HG03432 (cell line): ENCODE data around the gene PUSL1.
"Not testable (repeated sequence)": the region's sequence is repeated elsewhere in the genome, so short reads cannot be mapped to it uniquely, and the experiment has no call there.

Experiments
- ATAC-seq: cut with Tn5 transposase; IDR thresholded peaks from one replicate; pipeline ENCODE4 v1.9.1; 2021; ENCODE audit warnings: mild to moderate bottlenecking, moderate library complexity; ENCODE audit not compliant: unreplicated experiment

Gene PUSL1

DNA sequence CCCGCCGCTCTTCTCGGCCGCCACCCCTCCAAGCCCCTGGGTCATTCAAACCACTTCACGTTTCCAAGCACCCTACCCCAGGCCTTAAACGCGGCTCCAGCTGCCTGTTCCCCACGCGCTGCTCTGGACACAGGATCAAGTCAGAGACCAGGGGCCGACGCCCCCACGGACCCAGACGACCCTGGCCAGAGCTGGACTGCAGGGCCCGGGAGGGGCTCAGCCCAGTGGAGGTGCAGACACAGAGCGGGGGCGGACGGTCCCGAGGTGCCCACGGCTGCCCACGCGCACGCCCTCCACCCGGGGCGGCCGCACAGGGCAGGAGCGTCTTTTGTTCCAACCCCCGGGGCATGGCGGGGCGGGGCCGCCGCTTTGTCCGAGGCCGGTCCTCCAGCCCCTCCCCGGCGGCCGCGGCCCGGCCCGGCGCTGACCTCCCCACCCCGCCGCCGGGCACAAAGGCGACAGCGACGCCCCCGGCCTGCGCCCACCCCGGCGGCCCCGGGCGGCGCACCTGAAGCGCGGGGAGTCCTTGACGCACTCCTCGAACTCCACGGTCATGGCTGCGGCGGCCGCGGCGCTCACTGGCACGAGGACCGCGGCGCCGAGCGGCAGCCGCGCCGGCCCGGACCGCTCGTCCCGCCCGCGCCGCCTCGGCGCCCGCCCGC, 1.0 kb upstream of the PUSL1 start:
- ATAC-seq, result peak; percentile 4

DNA sequence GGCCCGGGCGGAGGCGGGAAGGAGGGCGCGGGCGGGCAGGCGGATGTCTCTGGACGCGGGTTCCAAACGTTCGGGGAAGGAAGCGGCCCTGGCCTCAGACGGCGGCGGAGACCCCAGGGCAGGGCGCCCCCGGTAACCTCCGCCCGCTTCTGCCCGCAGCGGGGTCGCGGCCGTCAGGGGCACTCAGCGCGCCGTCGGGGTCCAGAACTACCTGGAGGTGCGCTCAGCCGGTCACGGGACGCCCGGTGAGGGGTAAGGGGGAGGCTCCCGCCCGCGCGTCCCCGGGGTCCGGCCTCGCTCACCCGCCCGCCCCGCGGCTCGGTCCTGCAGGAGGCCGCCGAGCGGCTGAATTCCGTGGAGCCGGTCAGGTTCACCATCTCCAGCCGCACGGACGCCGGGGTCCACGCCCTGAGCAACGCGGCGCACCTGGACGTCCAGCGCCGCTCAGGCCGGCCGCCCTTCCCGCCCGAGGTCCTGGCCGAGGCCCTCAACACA, 406 bp downstream of the PUSL1 start:
- ATAC-seq, result peak; percentile 4

DNA sequence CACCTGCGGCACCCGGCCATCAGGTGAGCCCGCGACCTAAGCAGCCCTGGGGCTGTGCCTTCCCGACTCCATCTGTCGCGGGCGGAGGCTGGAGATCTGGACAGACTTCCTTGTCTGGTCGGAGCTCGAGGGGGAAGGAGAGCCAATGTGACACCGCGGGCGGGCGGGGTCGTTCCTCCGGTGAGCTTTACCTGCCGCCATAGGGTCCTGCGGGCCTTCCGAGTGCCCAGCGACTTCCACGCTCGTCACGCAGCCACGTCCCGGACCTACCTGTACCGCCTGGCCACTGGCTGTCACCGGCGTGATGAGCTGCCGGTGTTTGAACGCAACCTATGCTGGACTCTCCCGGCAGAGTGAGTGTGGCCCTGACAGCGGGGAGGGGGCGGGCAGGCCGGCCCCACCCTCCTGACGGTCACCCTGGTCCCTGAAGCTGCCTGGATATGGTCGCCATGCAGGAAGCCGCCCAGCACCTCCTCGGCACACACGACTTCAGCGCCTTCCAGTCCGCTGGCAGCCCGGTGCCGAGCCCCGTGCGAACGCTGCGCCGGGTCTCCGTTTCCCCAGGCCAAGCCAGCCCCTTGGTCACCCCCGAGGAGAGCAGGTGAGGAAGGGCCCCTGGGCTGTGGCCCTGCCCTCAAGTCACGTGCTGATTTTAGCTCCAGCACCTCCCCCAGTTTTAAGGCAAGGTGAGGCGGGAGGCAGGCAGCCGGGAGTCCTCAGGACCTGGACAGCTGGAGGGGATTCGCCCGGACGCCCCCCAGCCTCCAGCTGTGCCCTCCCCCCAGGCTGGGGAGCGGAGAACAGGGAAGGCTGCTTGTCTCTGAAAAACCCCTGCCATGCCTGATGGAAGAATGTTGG, 1.1 kb downstream of the PUSL1 start:
- ATAC-seq, result no peak

DNA sequence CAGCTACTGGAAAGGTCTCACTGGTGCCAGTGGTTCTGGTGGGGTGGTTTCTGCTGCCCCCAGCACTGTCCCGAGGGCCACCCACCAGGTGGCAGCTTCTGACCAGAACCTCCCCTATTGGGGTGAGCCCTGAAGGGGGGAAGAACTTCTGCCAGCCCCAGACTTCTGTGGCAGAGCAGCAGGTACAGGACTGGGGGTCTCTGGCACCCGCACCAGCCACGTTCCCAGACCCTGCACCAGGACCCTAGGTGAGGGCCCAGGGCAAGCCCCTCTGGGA, 1.6 kb downstream of the PUSL1 start:
- no peak for ATAC-seq

DNA sequence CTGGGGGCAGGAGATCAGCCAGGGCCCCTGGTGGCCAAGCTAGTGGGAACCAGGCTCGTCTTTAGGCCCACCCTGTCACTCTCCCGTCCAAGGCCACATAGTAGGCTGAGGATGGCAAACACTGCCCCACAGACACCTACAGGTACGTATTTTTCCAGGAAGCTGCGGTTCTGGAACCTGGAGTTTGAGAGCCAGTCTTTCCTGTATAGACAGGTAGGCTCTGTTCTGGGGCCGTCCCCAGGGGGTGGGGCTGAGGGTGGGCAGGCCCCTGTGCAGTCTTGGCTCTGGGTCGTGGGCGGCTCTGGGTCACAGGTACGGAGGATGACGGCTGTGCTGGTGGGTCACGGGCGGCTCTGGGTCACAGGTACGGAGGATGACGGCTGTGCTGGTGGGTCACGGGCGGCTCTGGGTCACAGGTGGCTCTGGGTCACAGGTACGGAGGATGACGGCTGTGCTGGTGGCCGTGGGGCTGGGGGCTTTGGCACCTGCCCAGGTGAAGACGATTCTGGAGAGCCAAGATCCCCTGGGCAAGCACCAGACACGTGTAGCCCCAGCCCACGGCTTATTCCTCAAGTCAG, 2.2 kb downstream of the PUSL1 start:
- ATAC-seq, result no peak

DNA sequence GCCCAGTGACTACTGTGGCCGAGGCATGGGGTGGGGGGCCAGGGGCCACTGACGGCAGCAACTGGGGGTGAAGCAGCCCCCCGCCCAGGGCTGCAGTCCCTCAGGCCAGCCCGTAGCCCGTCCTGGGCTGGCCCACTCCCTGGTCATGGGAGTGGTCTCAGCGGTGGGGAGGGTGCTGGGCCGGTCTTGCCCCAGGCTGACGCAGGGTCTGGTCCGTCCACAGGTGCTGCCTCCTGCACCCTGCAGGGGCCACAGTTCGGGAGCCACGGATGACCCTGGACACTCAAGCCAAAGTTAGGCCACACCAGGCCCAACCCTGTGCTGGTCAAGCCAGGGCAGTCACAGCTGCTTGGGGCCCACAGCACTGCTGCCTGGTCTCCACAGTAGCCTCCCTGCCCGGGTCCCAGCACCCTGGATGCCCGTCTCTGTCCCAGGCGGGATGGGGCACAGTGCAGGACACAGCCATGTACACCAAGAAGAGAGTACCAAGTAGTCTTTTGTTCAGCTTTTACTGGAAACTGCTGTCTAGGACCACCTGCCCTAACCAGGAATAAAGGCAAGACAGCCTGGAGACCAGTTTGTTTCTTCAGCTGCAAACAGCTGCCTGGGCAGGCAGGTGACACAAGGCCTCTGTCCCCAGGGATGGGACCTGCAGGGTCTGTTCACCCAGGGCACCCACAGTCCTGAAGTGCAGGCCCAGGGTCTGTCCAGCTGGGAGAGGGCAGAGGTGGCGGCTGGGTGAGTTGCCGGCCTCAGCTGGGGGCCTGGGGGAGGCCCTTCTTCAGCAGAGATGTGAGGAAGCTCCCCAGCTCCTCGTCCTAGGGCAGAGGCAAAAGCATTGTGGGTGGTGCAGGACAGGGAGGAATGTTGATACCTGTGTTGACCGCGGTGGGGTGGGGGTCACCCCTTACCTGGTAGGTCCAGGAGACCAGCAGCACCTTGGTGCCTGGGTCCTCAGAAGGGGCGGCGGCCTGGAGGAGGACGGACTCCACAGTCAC, 3.0 kb downstream of the PUSL1 start:
- no peak for ATAC-seq

DNA sequence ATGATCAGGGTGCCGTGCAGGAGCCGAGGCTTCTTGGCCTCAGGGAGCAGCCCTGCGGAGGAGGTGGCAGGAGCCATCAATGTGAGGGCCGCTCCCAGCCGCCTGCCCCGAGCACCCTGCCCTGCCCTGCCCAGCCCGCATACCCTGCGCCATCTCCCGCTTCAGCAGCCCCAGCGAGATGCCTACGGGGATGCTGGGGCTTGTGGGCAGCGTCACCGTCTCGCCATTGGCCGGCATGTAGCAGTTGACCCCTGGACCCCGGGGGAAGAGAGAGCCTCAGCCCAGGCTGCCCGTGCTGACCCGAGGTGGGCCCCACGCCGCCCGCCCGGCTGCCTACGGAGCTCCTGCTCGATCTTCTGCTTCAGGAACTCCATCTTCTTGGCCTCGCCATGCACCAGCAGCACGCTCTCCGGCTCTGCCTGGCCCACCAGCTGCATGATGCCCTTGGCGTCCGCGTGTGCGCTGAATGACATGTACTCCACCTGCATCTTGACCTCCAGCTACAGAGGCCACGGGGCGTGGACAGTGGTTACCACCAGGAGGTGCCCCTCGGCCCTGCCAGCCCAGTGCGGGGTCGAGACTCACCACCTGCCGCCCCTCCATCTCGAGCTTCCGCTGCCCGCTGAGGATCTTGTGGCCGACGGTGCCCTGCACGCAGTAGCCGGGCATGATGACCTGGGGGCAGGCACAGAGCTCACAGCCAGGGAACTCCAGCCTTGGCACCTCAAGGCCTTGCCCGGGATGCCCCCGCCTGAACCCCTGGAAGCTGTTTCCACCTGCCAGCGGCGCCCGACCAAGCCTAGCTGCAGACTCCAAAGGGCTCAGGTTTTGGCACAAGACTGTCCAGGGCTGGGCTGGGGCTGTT, 4.3 kb downstream of the PUSL1 start:
- ATAC-seq, result no peak

DNA sequence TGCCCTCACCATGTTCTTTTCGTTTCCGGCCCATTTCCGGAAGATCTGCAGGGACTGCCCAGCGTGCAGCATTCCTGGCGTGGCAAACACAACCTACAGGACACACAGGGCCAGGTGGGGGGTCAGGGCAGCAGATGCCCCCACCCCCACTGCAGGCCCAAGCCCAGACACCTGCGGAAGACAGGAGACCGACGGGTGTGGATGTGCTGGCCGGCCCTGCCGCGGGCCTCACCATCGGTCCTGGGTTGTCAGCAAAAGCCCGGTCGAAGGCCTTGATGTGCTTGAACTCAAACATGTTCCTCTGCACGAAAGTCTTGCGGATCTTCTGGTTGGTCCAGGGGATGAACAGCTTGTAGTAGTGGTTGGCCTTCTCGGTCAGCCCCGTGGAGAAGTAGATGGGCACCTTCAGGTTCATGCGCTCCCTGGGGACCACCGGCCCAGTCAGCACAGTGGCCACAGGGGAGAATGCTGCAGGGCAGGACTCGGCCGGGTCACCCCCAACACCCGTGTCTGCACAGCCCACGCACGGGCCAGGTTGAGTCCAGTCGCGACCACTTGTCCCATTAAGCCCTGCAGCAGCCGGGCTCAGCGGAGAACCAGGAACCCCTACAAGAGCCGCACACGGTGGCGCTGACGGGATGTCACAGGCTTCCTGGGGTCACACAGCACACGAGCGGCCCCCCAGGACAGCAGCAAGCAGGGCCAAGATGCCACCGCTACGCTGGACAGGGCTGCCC, 5.3 kb downstream of the PUSL1 start:
- ATAC-seq, result no peak

DNA sequence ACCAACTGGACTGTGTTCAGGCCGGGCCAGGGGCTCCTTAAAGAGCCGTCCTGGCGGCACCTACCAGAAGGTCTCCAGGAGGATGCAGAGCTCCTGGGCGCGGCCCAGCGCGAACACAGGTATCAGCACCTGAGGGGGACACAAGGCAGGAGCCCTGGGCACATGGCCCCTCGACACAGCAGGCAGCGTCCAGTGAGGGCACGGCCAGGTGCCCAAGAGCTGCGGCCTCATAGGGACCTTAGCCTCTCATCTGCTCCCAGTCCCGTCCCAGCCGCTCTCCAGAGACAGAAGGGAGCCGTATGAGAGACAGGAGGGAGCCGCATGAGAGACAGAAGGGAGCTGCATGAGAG, 5.8 kb downstream of the PUSL1 start:
- ATAC-seq, result no peak

DNA sequence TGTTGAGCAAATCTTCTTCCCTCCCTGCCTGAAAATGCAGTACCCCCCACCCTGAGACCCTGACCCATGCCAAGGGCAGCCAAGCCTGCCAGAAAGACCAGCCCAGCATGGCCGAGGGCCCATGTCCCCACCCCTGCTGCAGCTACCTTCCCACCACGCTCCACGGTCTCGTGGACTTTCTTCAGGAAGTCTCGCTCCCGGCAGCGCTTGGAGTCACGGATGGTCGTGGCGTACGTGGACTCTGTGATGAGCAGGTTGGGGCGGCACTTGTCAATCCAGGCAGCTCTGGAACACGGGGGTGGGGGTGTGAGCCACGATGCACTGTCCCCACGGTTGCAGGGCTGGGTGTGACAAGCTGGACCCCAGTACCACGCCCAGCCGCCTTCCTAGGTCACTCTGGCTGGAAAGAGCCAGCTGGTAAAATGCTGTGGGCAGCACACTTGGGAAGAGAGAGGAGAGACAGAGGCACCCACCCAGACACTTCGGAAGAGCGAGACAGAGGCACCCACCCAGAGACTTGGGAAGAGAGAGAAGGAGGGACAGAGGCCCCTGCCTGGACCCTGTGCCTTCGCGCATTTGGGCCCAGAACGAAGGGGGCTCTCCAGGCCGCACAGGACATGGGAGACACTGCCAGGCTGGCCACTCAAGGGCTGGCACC, 6.4 kb downstream of the PUSL1 start:
- no peak for ATAC-seq

DNA sequence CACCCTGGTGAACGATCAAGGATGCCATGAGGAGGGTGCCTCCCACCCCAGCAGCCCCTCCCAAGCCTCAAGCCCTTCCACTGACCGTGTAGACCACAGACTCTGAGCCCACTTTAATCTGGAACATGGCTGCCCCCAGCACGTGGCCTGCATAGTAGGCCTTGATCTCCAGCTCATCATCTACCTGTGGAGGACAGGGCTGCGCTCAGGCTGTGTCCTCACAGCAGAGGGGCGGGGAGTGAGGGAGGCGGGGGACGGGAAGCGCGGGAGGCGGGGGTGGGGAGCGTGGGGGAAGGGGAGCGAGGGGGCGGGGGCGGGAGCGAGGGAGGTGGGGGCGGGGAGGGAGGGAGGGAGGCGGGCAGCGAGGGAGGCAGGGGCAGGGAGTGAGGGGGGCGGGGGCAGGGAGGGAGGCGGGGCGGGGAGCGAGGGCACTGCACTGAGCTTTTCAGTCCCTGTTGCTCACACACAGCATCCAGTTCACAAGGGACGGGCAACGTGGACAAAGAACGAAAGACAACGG, 7.1 kb downstream of the PUSL1 start:
- ATAC-seq, result no peak

DNA sequence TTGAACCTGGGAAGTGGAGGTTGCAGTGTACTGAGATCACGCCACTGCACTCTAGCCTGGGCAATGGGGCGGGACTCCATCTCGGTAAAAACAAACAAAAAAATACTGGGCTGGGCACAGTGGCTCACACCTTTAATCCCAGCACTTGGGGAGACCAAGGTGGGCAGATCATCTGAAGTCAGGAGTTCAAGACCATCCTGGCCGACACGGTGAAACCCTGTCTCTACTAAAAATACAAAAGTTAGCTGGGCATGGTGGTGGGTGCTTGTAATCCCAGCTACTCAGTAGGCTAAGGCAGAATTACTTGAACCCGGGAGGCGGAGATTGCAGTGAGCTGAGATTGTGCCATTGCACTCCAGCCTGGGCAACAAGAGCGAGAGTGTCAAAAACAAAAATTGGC, 7.8 kb downstream of the PUSL1 start:
- ATAC-seq, result not testable (repeated sequence)

DNA sequence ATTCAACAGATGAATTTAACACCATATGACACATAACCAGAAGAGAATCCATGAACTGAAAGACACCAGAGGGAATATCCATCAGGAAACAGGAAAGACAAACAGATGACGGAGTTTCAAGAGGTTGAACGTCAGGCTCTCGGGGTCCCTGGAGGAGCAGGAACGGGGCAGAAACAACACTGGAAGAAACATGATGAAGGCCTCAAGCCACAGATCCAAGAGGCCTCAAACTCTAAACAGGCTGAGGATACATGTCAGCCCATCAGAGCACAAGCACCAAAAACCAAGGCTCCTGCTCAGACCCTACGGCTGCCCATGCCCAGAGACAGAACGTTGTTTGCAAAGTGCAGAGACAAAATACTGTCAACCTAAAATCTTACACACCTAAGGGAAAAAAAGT, 9.0 kb downstream of the PUSL1 start:
- ATAC-seq, result no peak

DNA sequence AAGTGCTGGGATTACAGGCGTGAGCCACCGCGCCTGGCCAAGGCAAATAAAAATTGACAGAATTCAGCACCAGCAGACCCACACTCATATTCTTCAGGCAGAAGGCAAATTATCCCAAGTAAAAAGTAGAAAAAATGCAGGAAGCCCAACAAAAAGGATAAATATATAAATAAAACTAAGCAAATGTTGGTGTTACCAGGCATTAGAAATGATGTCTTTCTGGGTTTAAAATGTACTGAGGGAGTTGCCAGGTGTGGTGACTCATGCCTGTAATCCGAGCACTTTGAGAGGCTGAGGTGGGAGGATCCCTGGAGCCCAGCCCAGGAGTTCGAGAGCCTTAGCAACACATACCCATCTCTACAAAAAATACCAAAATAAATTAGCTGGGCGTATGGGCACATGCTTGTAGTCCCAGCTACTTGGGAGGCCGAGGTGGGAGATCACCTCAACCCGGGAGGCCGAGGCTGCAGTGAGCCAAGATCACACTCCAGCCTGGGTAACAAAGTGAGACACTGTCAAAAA, 9.8 kb downstream of the PUSL1 start:
- no peak for ATAC-seq

DNA sequence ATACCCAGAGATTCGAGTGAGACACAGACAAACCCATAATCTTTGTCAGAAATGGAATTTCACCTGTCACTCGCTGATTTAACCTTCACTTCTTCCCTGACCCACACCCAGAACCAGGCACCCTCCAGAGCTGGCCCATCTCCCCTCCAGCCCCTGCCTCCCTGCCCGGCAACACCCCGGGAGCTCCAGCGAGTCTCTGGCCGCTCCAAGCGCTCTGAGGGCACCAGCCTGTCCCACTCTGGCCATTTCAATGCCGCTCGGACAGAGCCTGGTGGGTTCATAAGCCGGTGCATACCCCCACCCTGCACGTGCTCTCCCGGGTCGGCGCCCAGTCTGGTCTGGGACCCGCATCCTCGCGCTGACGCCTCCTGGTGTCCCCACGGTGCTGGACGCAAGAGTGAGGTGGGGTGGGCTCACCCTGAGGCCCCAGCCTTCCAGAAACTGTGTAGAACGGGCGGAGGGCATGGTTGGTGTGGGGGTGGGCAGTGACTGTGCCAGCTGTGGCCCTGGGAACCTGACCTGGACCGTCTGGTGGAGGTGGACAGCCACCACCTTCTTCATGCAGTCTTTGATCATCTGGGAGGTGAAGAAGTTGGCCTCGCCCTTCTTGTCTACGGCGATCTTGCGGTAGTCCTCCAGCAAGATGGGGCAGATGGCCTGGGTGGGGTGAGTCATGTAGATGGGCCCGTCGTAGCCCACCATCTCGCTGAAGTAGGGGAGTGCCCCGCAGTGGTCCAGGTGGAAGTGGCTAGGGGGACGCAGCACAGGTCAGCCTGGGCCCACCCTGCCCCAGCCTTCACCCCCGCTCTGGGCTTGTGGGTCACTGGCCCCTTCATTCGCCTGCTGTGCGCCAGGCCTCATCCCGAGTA, 10.6 kb downstream of the PUSL1 start:
- ATAC-seq, result no peak

DNA sequence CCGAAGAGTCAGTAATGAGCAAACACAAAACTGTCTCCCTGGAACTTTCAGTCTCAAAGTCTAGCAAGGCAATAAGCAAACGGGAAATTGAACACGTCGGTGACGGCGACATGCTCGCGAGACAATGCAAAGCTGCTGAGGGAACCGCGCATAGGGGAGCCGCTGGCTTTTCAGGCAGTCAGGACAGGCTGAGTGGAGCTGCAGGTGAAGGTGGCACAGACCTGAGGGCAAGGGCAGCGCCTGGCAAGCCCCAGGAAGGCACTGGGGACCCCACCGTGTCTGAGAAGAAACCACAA, 11.2 kb downstream of the PUSL1 start:
- ATAC-seq, result no peak

DNA sequence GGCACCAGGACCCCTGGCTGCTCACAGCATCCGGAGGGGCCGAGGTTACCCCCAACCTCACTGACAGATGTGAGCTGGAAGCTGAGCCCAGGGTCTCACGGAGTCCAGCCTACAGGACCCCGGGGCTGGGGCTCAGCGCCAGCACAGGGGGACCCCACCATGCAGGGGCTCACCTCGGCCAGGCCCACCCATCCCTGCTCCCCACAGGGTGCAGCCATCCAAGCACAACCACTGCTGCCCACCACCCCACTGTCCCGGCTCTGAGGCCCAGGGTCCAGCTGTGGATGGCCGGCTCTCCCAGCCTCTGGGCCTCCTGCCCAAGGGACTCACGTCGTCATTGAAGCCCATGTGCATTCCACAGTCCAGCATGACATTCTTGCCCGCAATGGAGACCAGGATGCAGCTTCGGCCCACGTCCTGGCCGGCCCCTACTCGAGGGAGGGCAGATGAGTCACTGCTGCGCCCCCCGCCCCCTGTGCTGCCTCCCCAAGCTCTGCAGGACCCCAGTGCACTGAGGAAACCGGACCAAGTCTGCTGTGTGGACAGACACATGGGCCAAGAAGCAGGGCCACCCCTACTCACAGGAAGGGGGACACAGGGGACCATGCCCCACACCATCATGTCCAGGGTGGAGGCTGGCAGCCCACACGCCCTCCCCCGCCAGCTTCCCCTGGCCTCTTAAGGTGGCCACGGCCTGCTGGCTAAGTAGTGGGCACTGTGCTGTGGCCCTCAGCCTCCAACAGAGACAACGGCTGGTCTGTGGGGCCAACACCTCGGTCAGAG, 12.5 kb downstream of the PUSL1 start:
- ATAC-seq, result no peak
